ENCODE results near the gene GDPD3.
A peak's percentile ranks its signal among the peaks of the same experiment; 100 is the strongest.

The GDPD3 gene

GRCh38 chr16:30084816-30085159 is 28.5 kb downstream of the GDPD3 start:
- ChIA-PET POLR2A (interaction anchor here (2.2 kb wide), 1 partner anchor 19 kb away, joined by 9 read pairs; the partner anchor contains the start of gene ALDOA), CTCF (no interaction called here)
- DNase-seq (ENCODE audit: extremely low spot score): no peak
- TF ChIP-seq FOXM1 (IDR thresholded peaks at IDR 0.05; ENCODE audit: borderline replicate concordance) (no peak), LEF1 (IDR thresholded peaks at IDR 0.05; ENCODE audit: borderline replicate concordance) (no peak), PKNOX1 (IDR thresholded peaks at IDR 0.05) (no peak), TARDBP (IDR thresholded peaks at IDR 0.05) (no peak), L3MBTL2 (conservative IDR thresholded peaks at IDR 0.05) (no peak), FOXK2 (IDR thresholded peaks at IDR 0.05) (no peak), ZNF384 (IDR thresholded peaks at IDR 0.05) (no peak), SP1 (IDR thresholded peaks at IDR 0.05) (no peak), CTBP1 (IDR thresholded peaks at IDR 0.05; ENCODE audit: borderline replicate concordance) (no peak), ELF4 (IDR thresholded peaks at IDR 0.05) (no peak), ARNT (IDR thresholded peaks at IDR 0.05) (no peak), HDGF (IDR thresholded peaks at IDR 0.05; ENCODE audit: borderline replicate concordance) (no peak)

GRCh38 chr16:30084096-30084815 is 29.1 kb downstream of the GDPD3 start:
- TF ChIP-seq HDGF (IDR thresholded peaks at IDR 0.05; ENCODE audit: borderline replicate concordance) (no peak), SUZ12 (IDR thresholded peaks at IDR 0.05) (no peak), FOXA1 (IDR thresholded peaks at IDR 0.05) (no peak), NFRKB (IDR thresholded peaks at IDR 0.05) (no peak), L3MBTL2 (conservative IDR thresholded peaks at IDR 0.05) (no peak), FOXM1 (IDR thresholded peaks at IDR 0.05; ENCODE audit: borderline replicate concordance) (no peak), ZNF384 (IDR thresholded peaks at IDR 0.05) (no peak), BHLHE40 (IDR thresholded peaks at IDR 0.05; ENCODE audit: borderline replicate concordance) (no peak), CTBP1 (IDR thresholded peaks at IDR 0.05; ENCODE audit: borderline replicate concordance) (no peak), FOXK2 (IDR thresholded peaks at IDR 0.05) (no peak), LEF1 (IDR thresholded peaks at IDR 0.05; ENCODE audit: borderline replicate concordance) (no peak), SP1 (IDR thresholded peaks at IDR 0.05) (no peak), PKNOX1 (IDR thresholded peaks at IDR 0.05) (no peak), ARNT (IDR thresholded peaks at IDR 0.05) (no peak), TARDBP (IDR thresholded peaks at IDR 0.05) (no peak), ELF4 (IDR thresholded peaks at IDR 0.05) (no peak)
- DNase-seq (ENCODE audit: extremely low spot score): no peak
- ChIA-PET CTCF (no interaction called here), POLR2A (interaction anchor here (2.2 kb wide), 1 partner anchor 19 kb away, joined by 9 read pairs; the partner anchor contains the start of gene ALDOA)

DNA sequence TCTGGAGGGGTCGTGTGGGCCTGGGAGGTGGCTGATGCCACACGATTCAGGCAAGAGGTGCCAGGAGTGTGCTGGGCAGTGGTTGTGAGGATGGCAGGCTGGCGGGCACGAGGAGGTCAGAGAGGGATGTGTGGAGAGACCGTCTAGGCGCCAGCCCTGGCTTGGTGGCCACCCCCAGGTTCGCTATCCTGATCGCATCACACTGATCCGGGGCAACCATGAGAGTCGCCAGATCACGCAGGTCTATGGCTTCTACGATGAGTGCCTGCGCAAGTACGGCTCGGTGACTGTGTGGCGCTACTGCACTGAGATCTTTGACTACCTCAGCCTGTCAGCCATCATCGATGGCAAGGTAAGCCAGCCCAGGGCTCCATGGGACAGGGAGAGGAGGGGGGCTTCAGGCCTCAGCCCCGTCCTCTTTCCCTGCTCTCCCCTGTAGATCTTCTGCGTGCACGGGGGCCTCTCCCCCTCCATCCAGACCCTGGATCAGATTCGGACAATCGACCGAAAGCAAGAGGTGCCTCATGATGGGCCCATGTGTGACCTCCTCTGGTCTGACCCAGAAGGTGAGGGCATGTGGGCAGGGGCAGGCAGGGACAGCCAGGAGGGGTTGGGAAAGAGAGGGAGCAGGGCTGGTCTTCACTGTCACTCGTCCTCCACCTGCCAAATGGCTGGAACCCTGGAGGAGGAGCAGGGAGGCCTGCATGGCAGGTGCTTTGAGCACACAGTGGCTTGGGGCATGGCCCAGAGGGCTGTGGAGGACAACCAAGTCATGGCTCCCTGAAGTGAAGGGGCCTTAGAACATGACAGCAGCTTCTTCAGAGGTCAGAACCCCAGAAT is 29.9 kb downstream of the GDPD3 start:
- TF ChIP-seq L3MBTL2 (conservative IDR thresholded peaks at IDR 0.05) (no peak), ZNF384 (IDR thresholded peaks at IDR 0.05) (no peak), HDGF (IDR thresholded peaks at IDR 0.05; ENCODE audit: borderline replicate concordance) (no peak), NFRKB (IDR thresholded peaks at IDR 0.05) (no peak), PKNOX1 (IDR thresholded peaks at IDR 0.05) (no peak), TARDBP (IDR thresholded peaks at IDR 0.05) (no peak), SP1 (IDR thresholded peaks at IDR 0.05) (no peak), BHLHE40 (IDR thresholded peaks at IDR 0.05; ENCODE audit: borderline replicate concordance) (no peak), ELF4 (IDR thresholded peaks at IDR 0.05) (no peak), FOXK2 (IDR thresholded peaks at IDR 0.05) (no peak), CTBP1 (IDR thresholded peaks at IDR 0.05; ENCODE audit: borderline replicate concordance) (no peak), FOXM1 (IDR thresholded peaks at IDR 0.05; ENCODE audit: borderline replicate concordance) (no peak), LEF1 (IDR thresholded peaks at IDR 0.05; ENCODE audit: borderline replicate concordance) (no peak), ARNT (IDR thresholded peaks at IDR 0.05) (no peak), FOXA1 (IDR thresholded peaks at IDR 0.05) (no peak), SUZ12 (IDR thresholded peaks at IDR 0.05) (no peak)
- ChIA-PET CTCF (no interaction called here), POLR2A (interaction anchor here (1.5 to 2.2 kb wide), 2 partner anchors 11 to 18 kb away, joined by 3 to 9 read pairs; partner anchors contain the start of gene ALDOA)
- DNase-seq (ENCODE audit: extremely low spot score): no peak

GRCh38 chr16:30082545-30083090 is 30.7 kb downstream of the GDPD3 start:
- CTCF ChIA-PET: interaction anchor here (4.8 kb wide), 1 partner anchor 10 kb away, joined by 25 read pairs; the partner anchor contains the start of gene TBX6
- TF ChIP-seq FOXA1 (IDR thresholded peaks at IDR 0.05) (no peak), ELF4 (IDR thresholded peaks at IDR 0.05) (no peak), ZNF384 (IDR thresholded peaks at IDR 0.05) (no peak), CTBP1 (IDR thresholded peaks at IDR 0.05; ENCODE audit: borderline replicate concordance) (no peak), LEF1 (IDR thresholded peaks at IDR 0.05; ENCODE audit: borderline replicate concordance) (no peak), FOXM1 (IDR thresholded peaks at IDR 0.05; ENCODE audit: borderline replicate concordance) (no peak), TARDBP (IDR thresholded peaks at IDR 0.05) (no peak), SP1 (IDR thresholded peaks at IDR 0.05) (no peak), HDGF (IDR thresholded peaks at IDR 0.05; ENCODE audit: borderline replicate concordance) (no peak), BHLHE40 (IDR thresholded peaks at IDR 0.05; ENCODE audit: borderline replicate concordance) (no peak), FOXK2 (IDR thresholded peaks at IDR 0.05) (no peak), NFRKB (IDR thresholded peaks at IDR 0.05) (no peak), PKNOX1 (IDR thresholded peaks at IDR 0.05) (no peak), L3MBTL2 (conservative IDR thresholded peaks at IDR 0.05) (no peak), SUZ12 (IDR thresholded peaks at IDR 0.05) (no peak), ARNT (IDR thresholded peaks at IDR 0.05) (no peak)
- POLR2A ChIA-PET: interaction anchor here (0.7 to 1.5 kb wide), 3 partner anchors 12 to 19 kb away, joined by 3 read pairs; partner anchors contain the start of gene ALDOA
- DNase-seq (ENCODE audit: extremely low spot score): peak; percentile 49

Data from HEK293T (cell line).